GM06990 (cell line): Measurements from ENCODE around the gene ZNFX1.
"Not testable (repeated sequence)": the region's sequence is repeated elsewhere in the genome, so short reads cannot be mapped to it uniquely, and the experiment has no call there.

Experiments used
- DNase-seq: peaks from one replicate; pipeline ENCODE4 v3.0.0-alpha.2; 2011; ENCODE audit not compliant: insufficient read length; ENCODE audit errors: extremely low read depth
- H3K27me3 ChIP-seq: replicated peaks from 2 replicates; pipeline ENCODE4 v1.6.0; 2011; ENCODE audit warnings: low read length; ENCODE audit not compliant: control insufficient read depth, insufficient read depth
- H3K36me3 ChIP-seq: 2 replicates; pipeline ENCODE4 v1.5.1; 2011; ENCODE audit warnings: low read length; ENCODE audit not compliant: control insufficient read depth, insufficient read depth
- H3K4me3 ChIP-seq: replicated peaks from 2 replicates; pipeline ENCODE4 v1.5.1; 2011; ENCODE audit warnings: low read depth, mild to moderate bottlenecking, control low read depth, low read length
- TF ChIP-seq, protein P1 (sequence below): IDR thresholded peaks from 2 replicates; pipeline ENCODE4 v1.5.1; 2011; ENCODE audit warnings: low read length, control low read depth, mild to moderate bottlenecking, inconsistent platforms; ENCODE audit not compliant: insufficient read depth, poor library complexity, severe bottlenecking

Gene ZNFX1

DNA sequence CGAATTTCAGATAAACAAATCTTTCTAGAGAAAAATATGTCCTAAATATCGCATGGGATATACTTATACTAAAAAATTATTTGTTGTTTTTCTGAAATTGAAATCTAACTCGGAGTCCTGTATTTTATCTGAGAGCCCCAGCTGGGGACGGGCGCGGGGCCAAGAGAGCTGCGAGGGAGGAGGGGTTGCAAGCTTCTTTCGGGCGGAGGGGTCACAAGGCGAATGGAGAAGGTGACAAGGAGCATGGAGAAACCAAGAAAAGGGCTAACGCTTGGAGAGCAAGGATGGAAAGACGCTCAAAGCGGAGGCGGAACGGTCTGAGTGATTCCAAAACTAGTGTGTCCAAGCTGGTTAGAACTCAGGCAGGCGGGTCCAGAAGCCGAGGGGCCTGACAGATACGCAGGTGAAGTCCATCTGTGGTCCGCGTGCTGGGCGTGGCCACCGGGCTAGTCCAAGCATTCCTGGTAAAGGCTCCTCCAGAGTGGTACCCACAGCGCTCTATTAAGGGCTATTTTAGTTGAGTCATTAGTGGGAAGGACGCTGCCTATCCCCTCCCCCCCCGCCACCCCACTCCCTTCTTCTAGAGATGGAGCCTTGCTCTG is 41.5 kb upstream of the ZNFX1 start:
- Histone ChIP-seq H3K27me3 (no peaks in the 10 kb centered on the region; the same call in 1 of the 2 replicates), H3K4me3 (no peak overlapping the region), H3K36me3 (no peaks in the 10 kb centered on the region)
- no peak for DNase-seq
- TF ChIP-seq, protein P1, sequence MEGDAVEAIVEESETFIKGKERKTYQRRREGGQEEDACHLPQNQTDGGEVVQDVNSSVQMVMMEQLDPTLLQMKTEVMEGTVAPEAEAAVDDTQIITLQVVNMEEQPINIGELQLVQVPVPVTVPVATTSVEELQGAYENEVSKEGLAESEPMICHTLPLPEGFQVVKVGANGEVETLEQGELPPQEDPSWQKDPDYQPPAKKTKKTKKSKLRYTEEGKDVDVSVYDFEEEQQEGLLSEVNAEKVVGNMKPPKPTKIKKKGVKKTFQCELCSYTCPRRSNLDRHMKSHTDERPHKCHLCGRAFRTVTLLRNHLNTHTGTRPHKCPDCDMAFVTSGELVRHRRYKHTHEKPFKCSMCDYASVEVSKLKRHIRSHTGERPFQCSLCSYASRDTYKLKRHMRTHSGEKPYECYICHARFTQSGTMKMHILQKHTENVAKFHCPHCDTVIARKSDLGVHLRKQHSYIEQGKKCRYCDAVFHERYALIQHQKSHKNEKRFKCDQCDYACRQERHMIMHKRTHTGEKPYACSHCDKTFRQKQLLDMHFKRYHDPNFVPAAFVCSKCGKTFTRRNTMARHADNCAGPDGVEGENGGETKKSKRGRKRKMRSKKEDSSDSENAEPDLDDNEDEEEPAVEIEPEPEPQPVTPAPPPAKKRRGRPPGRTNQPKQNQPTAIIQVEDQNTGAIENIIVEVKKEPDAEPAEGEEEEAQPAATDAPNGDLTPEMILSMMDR, result no peak

DNA sequence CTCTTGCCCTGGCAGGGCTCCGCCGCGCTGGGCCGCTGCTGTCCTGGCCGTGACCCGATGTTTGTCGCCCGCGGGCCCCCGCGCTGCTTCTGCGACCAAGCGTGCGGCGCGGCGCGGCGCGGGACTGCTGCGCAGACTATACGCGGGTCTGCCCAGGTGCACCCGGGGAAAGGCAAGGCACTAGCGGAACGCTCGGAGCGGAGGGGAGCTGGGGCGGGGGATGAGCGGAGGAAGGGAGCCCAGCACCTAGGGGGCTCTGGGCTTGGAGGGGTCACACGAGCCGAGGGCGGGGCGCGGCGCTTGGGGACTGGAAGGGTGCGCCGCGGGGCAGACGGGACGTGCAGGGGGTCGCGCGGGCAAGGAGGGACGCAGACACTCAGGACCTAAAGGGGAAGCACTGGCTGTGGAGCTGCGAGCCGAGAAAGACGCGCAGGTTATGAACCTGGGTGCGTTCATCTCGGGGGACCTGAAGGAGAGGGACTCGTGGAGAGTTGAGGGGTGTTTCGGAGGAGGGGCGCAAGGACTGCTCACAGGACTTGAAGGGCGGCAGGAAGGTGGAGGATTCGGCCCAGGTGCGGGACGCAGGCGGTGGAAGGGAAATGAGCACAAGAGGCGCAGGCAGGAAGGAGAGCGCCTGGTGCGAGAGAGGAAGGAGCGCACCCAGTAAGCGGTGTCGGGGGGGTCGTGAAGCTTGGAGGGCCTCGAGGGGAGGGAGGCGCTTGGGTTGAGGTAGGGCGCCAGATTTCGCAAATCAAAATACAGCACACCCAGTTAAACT is 40.8 kb upstream of the ZNFX1 start:
- no peaks in the 10 kb centered on the region; the same call in 1 of the 2 replicates for H3K27me3 ChIP-seq
- H3K36me3 ChIP-seq, result no peaks in the 10 kb centered on the region
- TF ChIP-seq, protein P1, result no peak
- no peak for DNase-seq
- H3K4me3 ChIP-seq, result no peak overlapping the region; the same call in 1 of the 2 replicates

DNA sequence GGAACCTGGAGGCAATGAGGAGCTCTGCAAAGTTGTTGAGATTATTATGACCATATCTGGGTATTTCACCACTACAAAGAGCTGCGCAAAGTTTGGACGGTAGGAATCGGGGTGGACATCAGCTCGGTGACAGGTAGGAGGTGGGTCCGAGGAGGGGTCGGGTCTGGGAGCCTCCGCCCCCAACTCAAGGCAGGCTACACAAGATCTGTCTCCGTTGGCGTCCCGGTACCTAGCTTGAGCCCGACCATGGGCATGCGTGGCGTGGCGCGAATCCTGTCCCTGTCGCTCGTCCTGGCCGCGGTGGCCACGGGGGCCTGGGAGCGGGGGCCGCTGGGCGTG is 40.2 kb upstream of the ZNFX1 start:
- Histone ChIP-seq H3K36me3 (no peaks in the 10 kb centered on the region), H3K27me3 (no peaks in the 10 kb centered on the region; the same call in 1 of the 2 replicates), H3K4me3 (no peak overlapping the region)
- no peak for DNase-seq
- TF ChIP-seq, protein P1, result no peak

DNA sequence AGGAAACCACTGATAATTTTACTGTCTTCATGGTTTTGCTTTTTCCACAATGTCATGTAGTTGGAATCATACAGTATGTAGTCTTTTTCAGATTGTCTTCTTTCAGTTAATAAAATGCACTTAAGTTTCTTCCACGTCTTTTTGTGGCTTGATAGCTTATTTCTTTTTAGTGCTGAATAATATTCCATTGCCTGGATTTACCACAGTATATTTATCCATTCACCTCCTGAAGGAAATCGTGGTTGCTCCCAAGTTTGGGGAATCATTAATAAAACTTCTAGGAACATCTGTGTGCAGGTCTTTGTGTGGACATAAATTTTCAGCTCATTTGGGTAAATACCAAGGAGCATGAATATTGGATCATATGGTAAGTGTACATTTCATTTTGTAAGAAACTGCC is 38.8 kb upstream of the ZNFX1 start:
- TF ChIP-seq, protein P1, result no peak
- no peaks in the 10 kb centered on the region for H3K36me3 ChIP-seq
- no peak for DNase-seq
- H3K4me3 ChIP-seq, result no peak overlapping the region
- H3K27me3 ChIP-seq, result no peaks in the 10 kb centered on the region; the same call in 1 of the 2 replicates

DNA sequence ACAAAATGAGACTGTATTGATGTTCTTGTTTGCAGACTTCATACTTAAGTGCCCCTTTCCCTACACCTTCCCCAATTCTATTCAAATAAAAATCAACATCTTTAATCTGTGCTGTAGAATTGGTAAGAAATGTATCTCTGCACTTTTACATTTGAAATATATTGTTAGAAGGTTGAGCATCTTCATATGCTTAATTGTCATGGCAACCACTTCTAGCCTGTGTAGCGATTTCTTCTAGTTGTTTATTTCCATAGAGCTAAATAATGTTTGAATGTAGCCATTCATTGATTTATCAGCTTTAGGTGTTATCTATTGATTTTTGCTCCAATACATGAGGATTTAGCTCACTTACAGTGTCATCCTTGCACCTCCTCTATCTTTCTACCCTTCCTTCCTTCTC is 37.7 kb upstream of the ZNFX1 start:
- TF ChIP-seq, protein P1, result no peak
- H3K4me3 ChIP-seq, result no peak overlapping the region
- no peaks in the 10 kb centered on the region; the same call in 1 of the 2 replicates for H3K27me3 ChIP-seq
- no peak for DNase-seq
- H3K36me3 ChIP-seq, result no peaks in the 10 kb centered on the region

DNA sequence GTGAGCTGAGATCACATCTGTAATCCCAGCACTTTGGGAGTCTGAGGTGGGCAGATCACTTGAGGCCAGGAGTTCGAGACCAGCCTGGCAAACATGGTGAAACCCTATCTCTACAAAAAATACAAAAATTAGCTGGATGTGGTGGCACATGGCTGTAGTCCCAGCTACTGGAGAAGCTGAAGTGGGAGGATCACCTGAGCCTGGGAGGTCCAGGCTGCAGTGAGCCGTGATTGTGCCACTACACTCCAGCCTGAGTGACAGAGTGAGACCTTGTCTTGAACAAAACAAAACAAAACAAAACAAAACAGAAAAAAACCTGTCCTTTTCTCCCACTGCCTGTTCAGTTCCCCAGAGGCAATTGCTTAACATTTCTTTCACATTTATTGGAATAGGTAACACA is 36.2 kb upstream of the ZNFX1 start:
- not testable (repeated sequence) for H3K4me3 ChIP-seq, H3K27me3 ChIP-seq, DNase-seq, H3K36me3 ChIP-seq
